ENCODE data around the gene FNIP2.
"Not testable (repeated sequence)": the region's sequence is repeated elsewhere in the genome, so short reads cannot be mapped to it uniquely, and the experiment has no call there.

Gene FNIP2

GRCh38 chr4:158796370-158797140, 27.7 kb downstream of the FNIP2 start:
- no peak for DNase-seq

- DNase-seq = no peak
Observed at GRCh38 chr4:158798062-158798461, 29.2 kb downstream of the FNIP2 start.

- no peak for DNase-seq
Observed at GRCh38 chr4:158799013-158799770, 30.4 kb downstream of the FNIP2 start.

- DNase-seq = no peak
Observed at GRCh38 chr4:158799856-158800255, 31.0 kb downstream of the FNIP2 start.

- DNase-seq = no peak
Observed at GRCh38 chr4:158801066-158801465, 32.2 kb downstream of the FNIP2 start.

- DNase-seq = no peak
Observed at GRCh38 chr4:158801677-158802076, 32.9 kb downstream of the FNIP2 start.

GRCh38 chr4:158802914-158803313, 34.1 kb downstream of the FNIP2 start:
- DNase-seq = no peak

GRCh38 chr4:158805635-158806471, 37.0 kb downstream of the FNIP2 start:
- DNase-seq = no peak

GRCh38 chr4:158807691-158808090, 38.9 kb downstream of the FNIP2 start:
- no peak for DNase-seq

- DNase-seq = no peak
Observed at GRCh38 chr4:158808399-158808798, 39.6 kb downstream of the FNIP2 start.

- DNase-seq = not testable (repeated sequence)
Observed at GRCh38 chr4:158809208-158809607, 40.4 kb downstream of the FNIP2 start.

- DNase-seq = no peak
Observed at GRCh38 chr4:158809611-158810486, 41.0 kb downstream of the FNIP2 start.

GRCh38 chr4:158810487-158811215, 41.8 kb downstream of the FNIP2 start:
- DNase-seq = no peak

- no peak for DNase-seq
Observed at GRCh38 chr4:158811216-158811540, 42.4 kb downstream of the FNIP2 start.

- no peak for DNase-seq
Observed at GRCh38 chr4:158811704-158812103, 42.9 kb downstream of the FNIP2 start.

GRCh38 chr4:158812133-158812532, 43.3 kb downstream of the FNIP2 start:
- DNase-seq = no peak

- no peak for DNase-seq
Observed at GRCh38 chr4:158812543-158812942, 43.7 kb downstream of the FNIP2 start.

GRCh38 chr4:158813113-158813512, 44.3 kb downstream of the FNIP2 start:
- no peak for DNase-seq

GRCh38 chr4:158814207-158814606, 45.4 kb downstream of the FNIP2 start:
- DNase-seq = no peak

GRCh38 chr4:158814636-158815330, 46.0 kb downstream of the FNIP2 start:
- no peak for DNase-seq

GRCh38 chr4:158816955-158817354, 48.1 kb downstream of the FNIP2 start:
- no peak for DNase-seq

Measured in activated CD4-positive, CD25-positive, alpha-beta regulatory T cell (primary cell).